GM21381 (cell line): ENCODE measurements around the gene SCNN1B.

Experiments used
- ATAC-seq: cut with Tn5 transposase; IDR thresholded peaks from one replicate; pipeline ENCODE4 v1.9.1; 2021; ENCODE audit warnings: mild to moderate bottlenecking, moderate library complexity; ENCODE audit not compliant: unreplicated experiment

The SCNN1B gene

GRCh38 chr16:23319861-23320615, 17.9 kb downstream of the SCNN1B start:
- no peak for ATAC-seq

GRCh38 chr16:23320693-23321092, 18.6 kb downstream of the SCNN1B start:
- ATAC-seq = no peak

- ATAC-seq = no peak
Measured at GRCh38 chr16:23321206-23321875, 19.2 kb downstream of the SCNN1B start.

GRCh38 chr16:23323224-23324030, 21.3 kb downstream of the SCNN1B start:
- no peak for ATAC-seq

GRCh38 chr16:23324727-23325126, 22.6 kb downstream of the SCNN1B start:
- ATAC-seq = no peak

- ATAC-seq = no peak
Measured at GRCh38 chr16:23327836-23328235, 25.7 kb downstream of the SCNN1B start.

- ATAC-seq = no peak
Measured at GRCh38 chr16:23330161-23330560, 28.1 kb downstream of the SCNN1B start.

- ATAC-seq = no peak
Measured at GRCh38 chr16:23330583-23331249, 28.6 kb downstream of the SCNN1B start.

- no peak for ATAC-seq
Measured at GRCh38 chr16:23333034-23333579, 31.0 kb downstream of the SCNN1B start.

- ATAC-seq = no peak
Measured at GRCh38 chr16:23333831-23334456, 31.8 kb downstream of the SCNN1B start.

- no peak for ATAC-seq
Measured at GRCh38 chr16:23334457-23334853, 32.4 kb downstream of the SCNN1B start.

GRCh38 chr16:23334950-23335349, 32.8 kb downstream of the SCNN1B start:
- ATAC-seq = no peak

GRCh38 chr16:23337836-23338550, 35.9 kb downstream of the SCNN1B start:
- ATAC-seq = no peak

- no peak for ATAC-seq
Measured at GRCh38 chr16:23339787-23340186, 37.7 kb downstream of the SCNN1B start.

- no peak for ATAC-seq
Measured at GRCh38 chr16:23342083-23342640, 40.1 kb downstream of the SCNN1B start.

- ATAC-seq = no peak
Measured at GRCh38 chr16:23343643-23344612, 41.8 kb downstream of the SCNN1B start.

- no peak for ATAC-seq
Measured at GRCh38 chr16:23345237-23345636, 43.1 kb downstream of the SCNN1B start.
